ENCODE data around the gene TMEM81.

TMEM81 gene

GRCh38 chr1:205069371-205070125, 14.7 kb downstream of the TMEM81 start:
- Histone ChIP-seq H3K27me3 (ENCODE audit: insufficient read depth, poor library complexity, severe bottlenecking) (no peaks in the 10 kb centered on the region), H3K27ac (replicated peaks) (no peak overlapping the region), H3K4me3 (replicated peaks; ENCODE audit: insufficient read depth, low read length) (no peak overlapping the region)
- DNase-seq (ENCODE audit: low read depth in 1 of 2, low spot score in 1 of 2): no peak
- TF ChIP-seq CTCF (IDR thresholded peaks at IDR 0.05; ENCODE audit: insufficient read depth, low read length) (no peak), GABPA (IDR thresholded peaks at IDR 0.05; ENCODE audit: low read depth) (no peak), REST (IDR thresholded peaks at IDR 0.05; ENCODE audit: insufficient replicate concordance, low read depth) (no peak), SPI1 (IDR thresholded peaks at IDR 0.05; ENCODE audit: borderline replicate concordance, low read depth) (no peak), POLR2AphosphoS5 (IDR thresholded peaks at IDR 0.05; ENCODE audit: low read depth) (no peak)

- Histone ChIP-seq H3K27ac (replicated peaks) (no peak overlapping the region), H3K27me3 (ENCODE audit: insufficient read depth, poor library complexity, severe bottlenecking) (no peaks in the 10 kb centered on the region), H3K4me3 (replicated peaks; ENCODE audit: insufficient read depth, low read length) (no peak overlapping the region)
- DNase-seq (ENCODE audit: low read depth in 1 of 2, low spot score in 1 of 2): no peak
- TF ChIP-seq GABPA (IDR thresholded peaks at IDR 0.05; ENCODE audit: low read depth) (no peak), CTCF (IDR thresholded peaks at IDR 0.05; ENCODE audit: insufficient read depth, low read length) (no peak), SPI1 (IDR thresholded peaks at IDR 0.05; ENCODE audit: borderline replicate concordance, low read depth) (no peak), REST (IDR thresholded peaks at IDR 0.05; ENCODE audit: insufficient replicate concordance, low read depth) (no peak), POLR2AphosphoS5 (IDR thresholded peaks at IDR 0.05; ENCODE audit: low read depth) (no peak)
Measured at GRCh38 chr1:205068457-205069040, 15.7 kb downstream of the TMEM81 start.

GRCh38 chr1:205068001-205068400, 16.3 kb downstream of the TMEM81 start:
- TF ChIP-seq REST (IDR thresholded peaks at IDR 0.05; ENCODE audit: insufficient replicate concordance, low read depth) (no peak), GABPA (IDR thresholded peaks at IDR 0.05; ENCODE audit: low read depth) (no peak), POLR2AphosphoS5 (IDR thresholded peaks at IDR 0.05; ENCODE audit: low read depth) (no peak), CTCF (IDR thresholded peaks at IDR 0.05; ENCODE audit: insufficient read depth, low read length) (no peak), SPI1 (IDR thresholded peaks at IDR 0.05; ENCODE audit: borderline replicate concordance, low read depth) (no peak)
- no peak overlapping the region for H3K4me3 ChIP-seq (replicated peaks; ENCODE audit: insufficient read depth, low read length)
- no peak overlapping the region for H3K27ac ChIP-seq (replicated peaks)
- DNase-seq (ENCODE audit: low read depth in 1 of 2, low spot score in 1 of 2): no peak
- no peaks in the 10 kb centered on the region for H3K27me3 ChIP-seq (ENCODE audit: insufficient read depth, poor library complexity, severe bottlenecking)

All from HL-60 (cell line).